Measurements from ENCODE around the gene ZNF385A.

ZNF385A gene

DNA sequence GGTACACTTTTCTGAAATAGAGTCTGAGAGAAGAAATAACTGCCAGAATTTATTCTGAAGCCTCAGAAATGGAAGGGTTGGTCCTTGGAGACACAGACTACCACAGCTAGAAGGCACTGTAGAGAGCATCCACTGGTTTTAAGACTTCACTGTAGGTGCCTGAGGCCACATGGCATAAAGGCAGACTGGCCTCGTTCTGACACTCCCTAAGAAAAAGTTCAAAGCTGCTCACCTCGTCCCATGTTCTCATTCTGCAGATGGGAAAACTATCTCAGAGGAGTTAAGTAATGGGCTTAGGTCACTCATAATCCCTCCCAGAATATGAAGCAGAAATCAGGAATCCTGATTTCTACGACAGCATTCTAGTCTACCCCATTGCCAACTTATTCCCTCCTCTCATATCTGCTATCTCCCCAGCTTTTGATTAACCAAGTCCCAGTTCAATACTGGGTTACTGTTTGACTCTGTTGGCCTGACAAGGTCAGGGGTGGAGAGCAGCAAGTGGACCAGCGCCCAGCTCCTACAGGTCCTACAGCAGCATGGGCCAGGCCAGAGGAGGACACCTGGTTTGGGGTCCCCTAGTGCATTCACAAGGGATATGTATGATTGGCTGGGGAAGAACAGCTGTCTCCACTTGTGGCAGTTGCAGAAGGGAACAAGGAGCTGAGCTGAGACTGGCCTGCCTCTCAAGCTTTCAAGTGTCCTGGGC lies 30.8 kb upstream of the ZNF385A start:
- no peak for DNase-seq (ENCODE audit: low read depth)

GRCh38 chr12:54413284-54414190 lies 29.0 kb upstream of the ZNF385A start:
- peak; percentile 52 for DNase-seq (ENCODE audit: low read depth)

DNA sequence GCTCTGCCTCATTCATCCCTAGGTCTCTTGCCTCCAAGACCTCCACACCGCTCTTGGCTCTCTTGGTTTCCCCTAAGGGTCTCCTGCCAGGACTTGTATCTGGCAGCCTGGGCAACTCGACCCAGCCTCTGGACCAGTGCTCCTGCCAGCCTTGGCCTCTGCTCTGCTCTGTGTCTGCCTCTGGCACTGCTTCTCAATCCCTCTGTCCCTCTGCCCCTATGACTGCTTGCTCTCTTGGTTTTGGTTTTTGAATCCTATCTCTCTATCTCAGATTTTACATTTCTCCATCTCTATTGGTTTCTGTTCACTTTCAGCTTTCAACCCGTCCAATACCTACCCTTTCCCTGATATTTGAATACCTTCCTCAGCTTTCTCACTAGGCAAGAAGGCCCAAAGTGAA lies 28.3 kb upstream of the ZNF385A start:
- no peak for DNase-seq (ENCODE audit: low read depth)

GRCh38 chr12:54412348-54412747 lies 27.8 kb upstream of the ZNF385A start:
- no peak for DNase-seq (ENCODE audit: low read depth)

GRCh38 chr12:54411391-54412241 lies 27.1 kb upstream of the ZNF385A start:
- DNase-seq (ENCODE audit: low read depth), result no peak

DNA sequence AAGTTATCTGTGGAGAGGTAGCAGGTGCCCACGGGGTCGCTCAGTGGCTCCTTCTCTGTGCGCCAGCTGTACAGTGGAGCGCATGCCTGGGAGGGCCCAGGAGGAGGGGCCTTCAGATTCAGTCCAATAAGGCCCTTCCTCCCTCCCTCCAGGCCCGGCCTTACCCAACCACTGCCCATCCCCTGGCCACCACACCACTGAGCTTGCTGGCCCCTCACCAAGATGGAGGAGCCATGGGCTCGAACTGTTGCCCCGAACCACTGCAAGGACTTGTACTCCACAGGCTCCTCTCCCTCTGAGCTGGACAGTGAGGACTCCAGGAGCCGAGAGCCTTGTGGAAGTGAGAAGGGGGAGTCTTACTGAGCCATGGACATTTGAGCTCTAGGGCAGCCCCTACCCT lies 24.7 kb upstream of the ZNF385A start:
- no peak for DNase-seq (ENCODE audit: low read depth)

DNA sequence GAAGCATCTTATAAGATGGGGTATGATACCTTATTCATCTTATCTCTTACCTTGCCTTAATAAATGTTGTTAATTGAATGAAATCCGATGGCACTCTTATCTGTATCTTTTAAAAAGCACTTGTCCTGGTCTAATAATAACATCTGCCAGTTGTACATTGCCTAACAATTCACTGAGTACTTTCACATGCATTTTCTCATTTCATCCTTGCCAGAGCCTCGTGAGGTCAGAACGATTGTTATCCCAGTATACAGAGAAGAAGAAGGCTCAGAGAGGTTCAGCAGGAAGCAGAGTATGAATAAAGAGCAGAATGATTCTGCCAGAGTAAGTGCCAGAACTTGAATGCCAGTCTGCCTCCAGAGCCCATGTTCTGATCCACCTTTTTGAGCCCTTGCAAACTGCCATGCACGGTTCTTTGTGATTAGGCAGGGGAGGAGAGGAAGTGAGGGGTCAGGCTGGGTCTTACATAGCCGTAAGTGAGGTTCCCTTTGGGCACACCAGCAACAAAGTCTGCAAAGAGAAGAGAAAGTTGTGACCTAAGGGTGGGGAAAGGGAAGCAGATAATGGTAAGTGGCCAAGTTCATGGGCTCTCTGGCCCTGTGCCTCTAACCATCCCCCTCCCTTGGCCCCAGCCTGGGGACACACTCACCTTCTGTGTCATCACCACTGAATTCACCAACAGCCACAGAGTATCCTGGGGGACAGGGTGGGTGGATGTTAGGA lies 22.8 kb upstream of the ZNF385A start:
- DNase-seq (ENCODE audit: low read depth), result no peak

- no peak for DNase-seq (ENCODE audit: low read depth)
Observed at GRCh38 chr12:54405573-54405972, 21.0 kb upstream of the ZNF385A start.

DNA sequence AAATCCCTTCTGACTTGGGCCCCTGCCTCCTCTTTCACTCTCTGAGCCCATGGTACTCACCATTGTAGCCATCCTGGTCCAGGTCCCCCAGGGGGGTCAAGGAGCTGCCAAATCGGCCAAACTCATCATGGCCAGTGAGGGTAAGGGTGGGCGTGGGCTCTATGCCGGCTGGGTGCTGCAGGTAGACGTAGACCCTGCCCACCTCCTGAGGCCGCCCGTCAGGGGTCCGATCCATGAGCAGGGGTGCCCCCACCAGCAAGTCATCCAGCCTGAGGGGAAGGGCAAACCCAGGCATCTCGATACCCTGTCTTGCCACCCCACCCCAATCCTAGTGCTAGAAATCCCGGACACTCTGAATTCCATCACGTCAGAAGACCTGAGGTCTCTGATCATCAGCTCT lies 20.6 kb upstream of the ZNF385A start:
- DNase-seq (ENCODE audit: low read depth), result no peak

GRCh38 chr12:54404061-54405004 lies 19.8 kb upstream of the ZNF385A start:
- peak; percentile 44 for DNase-seq (ENCODE audit: low read depth)

DNA sequence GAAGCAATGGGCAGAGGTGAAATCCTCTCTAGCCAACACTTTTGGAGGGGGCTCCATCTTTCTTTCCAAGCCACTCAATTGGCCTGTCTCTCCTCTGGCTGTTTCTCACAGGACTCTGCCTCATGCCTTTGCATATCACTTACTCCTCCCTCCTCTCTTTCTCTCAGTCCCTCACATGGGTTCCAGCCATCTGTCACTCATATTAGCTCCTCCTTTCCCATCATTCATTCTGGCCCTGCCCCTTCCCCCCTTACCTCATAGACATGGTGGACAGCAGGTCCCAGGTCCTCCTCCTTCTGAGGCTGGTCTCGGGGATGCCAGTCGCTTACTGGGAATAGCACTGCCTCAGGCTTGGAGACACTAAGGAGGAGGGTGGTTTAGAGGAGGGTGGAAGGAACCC lies 16.6 kb upstream of the ZNF385A start:
- DNase-seq (ENCODE audit: low read depth), result no peak

- DNase-seq (ENCODE audit: low read depth), result peak; percentile 76
Observed at GRCh38 chr12:54398995-54399793, 14.7 kb upstream of the ZNF385A start.

GRCh38 chr12:54398218-54398617 lies 13.7 kb upstream of the ZNF385A start:
- no peak for DNase-seq (ENCODE audit: low read depth)

DNA sequence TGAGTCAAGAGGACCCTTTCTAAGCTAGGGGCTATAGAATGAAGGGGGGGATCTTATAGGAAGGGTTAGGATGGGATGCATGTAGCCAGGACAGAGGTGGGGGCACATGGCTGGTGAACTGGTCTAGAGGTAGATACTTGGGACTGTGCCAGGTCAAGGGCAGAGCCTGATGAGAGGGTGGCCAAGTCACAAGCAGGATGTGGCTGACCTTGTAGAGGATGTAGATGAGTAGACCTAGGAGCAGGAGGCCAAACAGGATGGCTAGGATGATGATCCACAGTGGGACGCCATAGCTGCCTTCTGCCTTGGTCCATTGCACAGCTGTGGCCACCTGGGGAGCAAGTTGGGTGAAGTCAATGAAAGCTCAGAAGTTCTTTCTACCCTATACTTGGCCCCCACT lies 12.6 kb upstream of the ZNF385A start:
- no peak for DNase-seq (ENCODE audit: low read depth)

GRCh38 chr12:54395545-54395944 lies 11.0 kb upstream of the ZNF385A start:
- no peak for DNase-seq (ENCODE audit: low read depth)

GRCh38 chr12:54394986-54395385 lies 10.5 kb upstream of the ZNF385A start:
- no peak for DNase-seq (ENCODE audit: low read depth)

GRCh38 chr12:54394281-54394719 lies 9.8 kb upstream of the ZNF385A start:
- peak; percentile 41 for DNase-seq (ENCODE audit: low read depth)

- DNase-seq (ENCODE audit: low read depth), result no peak
Observed at GRCh38 chr12:54393743-54394142, 9.2 kb upstream of the ZNF385A start.

DNA sequence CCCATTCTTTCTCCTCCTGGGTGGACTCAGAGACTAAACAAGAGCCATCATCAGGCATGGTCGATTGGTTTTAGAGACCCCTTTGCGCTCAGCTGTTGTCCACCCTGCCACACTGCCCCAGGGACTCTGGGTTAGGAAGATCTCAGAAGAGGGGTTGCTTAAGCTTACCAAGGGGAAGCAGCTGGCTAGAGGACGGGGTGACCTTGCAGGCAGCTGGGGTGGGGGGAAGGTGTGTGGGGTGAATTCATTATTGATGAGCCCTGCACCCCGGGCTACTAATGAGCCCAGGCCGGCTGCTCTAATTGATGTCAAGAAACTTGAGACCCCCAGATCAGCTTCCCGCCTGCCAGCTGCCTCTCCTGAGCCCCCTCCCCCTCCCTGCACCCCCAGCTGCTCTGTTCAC lies 8.7 kb upstream of the ZNF385A start:
- no peak for DNase-seq (ENCODE audit: low read depth)
